Hematopoietic multipotent progenitor cell treated with erythropoietin and hydrocortisone succinate and interleukin-3 and kit ligand, for 6 days (in vitro differentiated cells): ENCODE measurements around the gene FRY.
"Not testable (repeated sequence)": the region's sequence is repeated elsewhere in the genome, so short reads cannot be mapped to it uniquely, and the experiment has no call there.

Experiments
- DNase-seq: peaks from one replicate; pipeline ENCODE4 v3.0.0-alpha.2; 2015

FRY gene

GRCh38 chr13:32044446-32044845, 12.9 kb downstream of the FRY start:
- DNase-seq, result no peak

- no peak for DNase-seq
These were observed 14.0 kb downstream of the FRY start for GRCh38 chr13:32045537-32045936.

- peak; percentile 81 for DNase-seq
These were observed 14.6 kb downstream of the FRY start for GRCh38 chr13:32045982-32046785.

GRCh38 chr13:32047088-32047487, 15.5 kb downstream of the FRY start:
- DNase-seq, result peak; percentile 60

- no peak for DNase-seq
These were observed 16.2 kb downstream of the FRY start for GRCh38 chr13:32047793-32048192.

- DNase-seq, result no peak
These were observed 17.2 kb downstream of the FRY start for GRCh38 chr13:32048816-32049215.

GRCh38 chr13:32051156-32051555, 19.6 kb downstream of the FRY start:
- DNase-seq, result no peak

- no peak for DNase-seq
These were observed 24.7 kb downstream of the FRY start for GRCh38 chr13:32056316-32056715.

GRCh38 chr13:32057325-32057724, 25.8 kb downstream of the FRY start:
- not testable (repeated sequence) for DNase-seq

GRCh38 chr13:32059511-32059984, 28.0 kb downstream of the FRY start:
- no peak for DNase-seq

- no peak for DNase-seq
These were observed 28.9 kb downstream of the FRY start for GRCh38 chr13:32060401-32060878.

- DNase-seq, result no peak
These were observed 32.2 kb downstream of the FRY start for GRCh38 chr13:32063619-32064233.

GRCh38 chr13:32067149-32067961, 35.8 kb downstream of the FRY start:
- DNase-seq, result no peak

- DNase-seq, result no peak
These were observed 36.7 kb downstream of the FRY start for GRCh38 chr13:32068255-32068654.

GRCh38 chr13:32073180-32073864, 41.7 kb downstream of the FRY start:
- no peak for DNase-seq

- DNase-seq, result no peak
These were observed 43.7 kb downstream of the FRY start for GRCh38 chr13:32075170-32075851.

GRCh38 chr13:32079587-32079986, 48.0 kb downstream of the FRY start:
- no peak for DNase-seq

- no peak for DNase-seq
These were observed 48.8 kb downstream of the FRY start for GRCh38 chr13:32080328-32080744.

- DNase-seq, result no peak
These were observed 50.0 kb downstream of the FRY start for GRCh38 chr13:32081591-32081990.

GRCh38 chr13:32086366-32086765, 54.8 kb downstream of the FRY start:
- no peak for DNase-seq

GRCh38 chr13:32086791-32087441, 55.3 kb downstream of the FRY start:
- DNase-seq, result no peak
